Measurements from ENCODE around the gene ZCCHC14. TPM values are rescaled to one million over a fixed set of nuclear protein-coding genes. Genes with fewer than 3 reads are reported as not detected.
A peak's percentile ranks its signal among the peaks of the same experiment; 100 is the strongest.

Gene ZCCHC14
- total and polyA plus RNA-seq, 2 experiments from 2014 or later = 7.9 to 23.2 TPM

- no peak overlapping the region for H3K4me3 ChIP-seq
- no peaks in the 10 kb centered on the region for H3K27me3 ChIP-seq
- H3K4me1 ChIP-seq (ENCODE audit: low read depth) = peaks cover 21% of the 10 kb centered on the region
- H3K36me3 ChIP-seq = no peaks in the 10 kb centered on the region
- no peak overlapping the region for H3K27ac ChIP-seq
- no peak for TF ChIP-seq CTCF (IDR thresholded peaks at IDR 0.05; ENCODE audit: low read depth, low read length)
- no peak for DNase-seq (ENCODE audit: low read depth in 1 of 2, low spot score in 1 of 2)
- H3K9me3 ChIP-seq (ENCODE audit: low read depth) = no peaks in the 10 kb centered on the region
These were observed 22.5 kb downstream of the ZCCHC14 start for GRCh38 chr16:87470332-87470731.

GRCh38 chr16:87469169-87469568 lies 23.7 kb downstream of the ZCCHC14 start:
- TF ChIP-seq CTCF (IDR thresholded peaks at IDR 0.05; ENCODE audit: low read depth, low read length) = no peak
- H3K27ac ChIP-seq = no peak overlapping the region
- peaks cover 27% of the 10 kb centered on the region for H3K4me1 ChIP-seq (ENCODE audit: low read depth)

GRCh38 chr16:87468550-87468949 lies 24.3 kb downstream of the ZCCHC14 start:
- no peak overlapping the region for H3K4me3 ChIP-seq
- no peak for TF ChIP-seq CTCF (IDR thresholded peaks at IDR 0.05; ENCODE audit: low read depth, low read length)
- H3K36me3 ChIP-seq = no peaks in the 10 kb centered on the region
- no peak for DNase-seq (ENCODE audit: low read depth in 1 of 2, low spot score in 1 of 2)
- no peak overlapping the region for H3K27ac ChIP-seq
- no peaks in the 10 kb centered on the region for H3K9me3 ChIP-seq (ENCODE audit: low read depth)
- no peaks in the 10 kb centered on the region for H3K27me3 ChIP-seq
- H3K4me1 ChIP-seq (ENCODE audit: low read depth) = peaks cover 33% of the 10 kb centered on the region

More at GRCh38 chr16:87469169-87469568, 23.7 kb downstream of the ZCCHC14 start:
- H3K36me3 ChIP-seq = no peaks in the 10 kb centered on the region
- no peak for DNase-seq (ENCODE audit: low read depth in 1 of 2, low spot score in 1 of 2)
- no peak overlapping the region for H3K4me3 ChIP-seq
- no peaks in the 10 kb centered on the region for H3K27me3 ChIP-seq
- H3K9me3 ChIP-seq (ENCODE audit: low read depth) = no peaks in the 10 kb centered on the region

GRCh38 chr16:87466975-87467501 lies 25.8 kb downstream of the ZCCHC14 start:
- no peaks in the 10 kb centered on the region for H3K36me3 ChIP-seq
- H3K9me3 ChIP-seq (ENCODE audit: low read depth) = no peaks in the 10 kb centered on the region
- H3K4me1 ChIP-seq (ENCODE audit: low read depth) = peaks cover 33% of the 10 kb centered on the region
- H3K4me3 ChIP-seq = no peak overlapping the region
- H3K27me3 ChIP-seq = no peaks in the 10 kb centered on the region
- TF ChIP-seq CTCF (IDR thresholded peaks at IDR 0.05; ENCODE audit: low read depth, low read length) = no peak
- no peak overlapping the region for H3K27ac ChIP-seq
- DNase-seq (ENCODE audit: low read depth in 1 of 2, low spot score in 1 of 2) = no peak

- Histone ChIP-seq H3K4me3 (no peak overlapping the region), H3K36me3 (no peaks in the 10 kb centered on the region), H3K27me3 (no peaks in the 10 kb centered on the region), H3K9me3 (ENCODE audit: low read depth) (no peaks in the 10 kb centered on the region), H3K4me1 (ENCODE audit: low read depth) (peaks cover 33% of the 10 kb centered on the region), H3K27ac (peak overlapping the region; percentile 92)
- no peak for DNase-seq (ENCODE audit: low read depth in 1 of 2, low spot score in 1 of 2)
- TF ChIP-seq CTCF (IDR thresholded peaks at IDR 0.05; ENCODE audit: low read depth, low read length) = no peak
These were observed 26.9 kb downstream of the ZCCHC14 start for GRCh38 chr16:87465879-87466278.
